K562 (cell line): ENCODE data around the gene KLF1. TPM values are rescaled to one million over a fixed set of nuclear protein-coding genes. Genes with fewer than 3 reads are reported as not detected.

Experiments
- EP300 ChIP-seq: IDR thresholded peaks from 2 replicates; pipeline ENCODE4 v1.6.1; 2012; ENCODE audit warnings: low read length, improper control_type of control experiment
- MYNN ChIP-seq, 2 experiments: sonication (generic); formaldehyde crosslinking in 1 of 2; IDR thresholded peaks; 2 replicates each; pipeline versions ENCODE4 v1.5.0 to v1.6.1; 2016 to 2020; ENCODE audit warnings: antibody characterized with exemption in 1 of 2, missing genetic modification reagents in 1 of 2
- RAD51 ChIP-seq: fragments of 450-650 bp; IDR thresholded peaks from 2 replicates; pipeline ENCODE4 v1.7.1; 2016; ENCODE audit warnings: low read depth, mild to moderate bottlenecking, borderline replicate concordance
- RB1 ChIP-seq: fragments of 450-650 bp; IDR thresholded peaks from 2 replicates; pipeline ENCODE4 v1.6.1; 2017; ENCODE audit warnings: low read depth, mild to moderate bottlenecking
- RNF2 ChIP-seq: sonication (generic); IDR thresholded peaks from 2 replicates; pipeline ENCODE4 v1.6.1; 2016
- TRIM24 ChIP-seq, 2 experiments: fragments of 450-650 bp; IDR thresholded peaks; 2 replicates each; pipeline ENCODE4 v1.6.1; 2016
- ZFP36 ChIP-seq: fragments of 150-350 bp; IDR thresholded peaks from 2 replicates; pipeline ENCODE4 v1.6.1; 2018; ENCODE audit warnings: low read length, low read depth; ENCODE audit not compliant: partially characterized antibody
- ZNF174 ChIP-seq: fragments of 250-450 bp; sonication (Bioruptor Pico); IDR thresholded peaks from 2 replicates; pipeline ENCODE4 v1.4.0; 2020; ENCODE audit warnings: mild to moderate bottlenecking
- ZNF263 ChIP-seq: sonication (generic); formaldehyde crosslinking; IDR thresholded peaks from 2 replicates; pipeline ENCODE4 v1.8.0; 2022; ENCODE audit warnings: mild to moderate bottlenecking, missing genetic modification reagents, borderline replicate concordance
- polyA plus RNA-seq, 8 experiments: library from polyadenylated mRNA; depleted of rRNA in 4 of 8; stranded (reverse) in 5 of 8; unstranded in 3 of 8; fragments of >200 nt; fragmentation: Nextera tagmentation in 2 of 8; fragmentation: Illumina TruSeq in 1 of 8; extraction: Ambion mirVana in 2 of 8; extraction: Trizol in 1 of 8; gene quantifications; 2 replicates each; pipeline versions ENCODE4 v1.2.1 to v1.2.3, GENCODE V29; 2011 to 2014; ENCODE audit warnings: inconsistent platforms in 1 of 8, missing spikeins in 1 of 8
- total RNA-seq, 7 experiments: library from RNA; depleted of rRNA in 6 of 7; stranded (reverse); fragments of >200 nt in 6 of 7; fragmentation: Illumina TruSeq in 2 of 7; extraction: Trizol in 2 of 7; gene quantifications; 2 replicates each; pipeline versions ENCODE4 v1.2.1 to v1.2.3, GENCODE V29; 2011 to 2021; ENCODE audit warnings: low replicate concordance in 1 of 7
- TF ChIP-seq, protein P1 (sequence below), 2 experiments: fragments of 450-650 bp; formaldehyde crosslinking in 1 of 2; IDR thresholded peaks; 2 replicates each; pipeline versions ENCODE4 v1.4.0 to v1.6.1; 2014 to 2020; ENCODE audit warnings: mild to moderate bottlenecking in 2 of 2, borderline replicate concordance in 1 of 2, low read depth in 1 of 2
- TF ChIP-seq, protein P2 (sequence below): fragments of 450-650 bp; IDR thresholded peaks from 2 replicates; pipeline ENCODE4 v1.6.1; 2016; ENCODE audit warnings: low read depth, mild to moderate bottlenecking, moderate library complexity
- TF ChIP-seq, protein P3 (sequence below): fragments of 450-650 bp; IDR thresholded peaks from 2 replicates; pipeline ENCODE4 v1.7.1; 2018; ENCODE audit warnings: mild to moderate bottlenecking, low read depth; ENCODE audit not compliant: partially characterized antibody
- TF ChIP-seq, protein P4 (sequence below): sonication (generic); formaldehyde crosslinking; IDR thresholded peaks from 2 replicates; pipeline ENCODE4 v1.8.0; 2022; ENCODE audit warnings: missing genetic modification reagents, mild to moderate bottlenecking, moderate library complexity, borderline replicate concordance

The KLF1 gene
- total and polyA plus RNA-seq, 9 of the 15 experiments (the other 6 are each of a cell fraction or from before 2014, with no cell fraction given), result 8.4 to 163 (median 47.3) TPM

DNA sequence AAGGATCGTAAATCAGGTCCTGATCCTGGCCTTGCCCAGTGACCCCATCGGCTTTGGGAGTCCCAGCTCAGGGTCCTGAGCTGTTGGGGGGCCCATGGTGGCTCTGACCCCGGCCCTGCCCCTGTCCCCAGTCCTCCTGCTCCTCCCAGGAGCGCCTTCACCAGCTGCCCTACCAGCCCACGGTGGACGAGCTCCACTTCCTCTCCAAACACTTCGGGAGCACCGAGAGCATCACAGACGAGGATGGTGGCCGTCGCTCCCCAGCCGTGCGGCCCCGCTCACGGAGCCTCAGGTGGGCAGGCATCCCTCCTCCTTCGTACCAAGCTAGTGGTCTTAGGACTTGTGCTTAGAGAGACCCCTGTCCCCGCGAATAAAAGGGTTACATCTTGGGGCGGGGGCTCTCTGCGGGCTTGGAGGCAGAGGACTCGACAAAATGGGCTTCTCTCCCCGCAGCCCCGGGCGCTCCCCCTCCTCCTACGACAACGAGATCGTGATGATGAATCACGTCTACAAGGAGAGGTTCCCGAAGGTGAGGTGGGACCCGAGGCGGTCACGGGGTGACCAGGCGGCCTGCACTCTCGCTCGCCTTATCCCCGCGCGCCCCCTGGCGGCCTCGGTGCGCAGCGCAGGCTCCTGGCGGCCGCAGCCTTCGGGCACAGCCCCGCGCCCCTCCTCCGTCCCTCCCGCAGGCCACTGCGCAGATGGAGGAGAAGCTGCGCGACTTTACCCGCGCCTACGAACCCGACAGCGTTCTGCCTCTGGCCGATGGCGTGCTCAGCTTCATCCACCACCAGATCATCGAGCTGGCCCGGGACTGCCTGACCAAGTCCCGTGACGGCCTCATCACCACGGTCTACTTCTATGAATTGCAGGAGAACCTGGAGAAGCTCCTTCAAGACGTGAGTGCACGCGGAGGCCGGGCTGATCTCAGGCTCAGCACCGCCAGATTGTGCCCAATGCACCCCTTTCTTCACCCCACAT lies 39.6 kb downstream of the KLF1 start (continued):
- TF ChIP-seq, protein P1, sequence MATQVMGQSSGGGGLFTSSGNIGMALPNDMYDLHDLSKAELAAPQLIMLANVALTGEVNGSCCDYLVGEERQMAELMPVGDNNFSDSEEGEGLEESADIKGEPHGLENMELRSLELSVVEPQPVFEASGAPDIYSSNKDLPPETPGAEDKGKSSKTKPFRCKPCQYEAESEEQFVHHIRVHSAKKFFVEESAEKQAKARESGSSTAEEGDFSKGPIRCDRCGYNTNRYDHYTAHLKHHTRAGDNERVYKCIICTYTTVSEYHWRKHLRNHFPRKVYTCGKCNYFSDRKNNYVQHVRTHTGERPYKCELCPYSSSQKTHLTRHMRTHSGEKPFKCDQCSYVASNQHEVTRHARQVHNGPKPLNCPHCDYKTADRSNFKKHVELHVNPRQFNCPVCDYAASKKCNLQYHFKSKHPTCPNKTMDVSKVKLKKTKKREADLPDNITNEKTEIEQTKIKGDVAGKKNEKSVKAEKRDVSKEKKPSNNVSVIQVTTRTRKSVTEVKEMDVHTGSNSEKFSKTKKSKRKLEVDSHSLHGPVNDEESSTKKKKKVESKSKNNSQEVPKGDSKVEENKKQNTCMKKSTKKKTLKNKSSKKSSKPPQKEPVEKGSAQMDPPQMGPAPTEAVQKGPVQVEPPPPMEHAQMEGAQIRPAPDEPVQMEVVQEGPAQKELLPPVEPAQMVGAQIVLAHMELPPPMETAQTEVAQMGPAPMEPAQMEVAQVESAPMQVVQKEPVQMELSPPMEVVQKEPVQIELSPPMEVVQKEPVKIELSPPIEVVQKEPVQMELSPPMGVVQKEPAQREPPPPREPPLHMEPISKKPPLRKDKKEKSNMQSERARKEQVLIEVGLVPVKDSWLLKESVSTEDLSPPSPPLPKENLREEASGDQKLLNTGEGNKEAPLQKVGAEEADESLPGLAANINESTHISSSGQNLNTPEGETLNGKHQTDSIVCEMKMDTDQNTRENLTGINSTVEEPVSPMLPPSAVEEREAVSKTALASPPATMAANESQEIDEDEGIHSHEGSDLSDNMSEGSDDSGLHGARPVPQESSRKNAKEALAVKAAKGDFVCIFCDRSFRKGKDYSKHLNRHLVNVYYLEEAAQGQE (IDR thresholded peaks at IDR 0.05; ENCODE audit: borderline replicate concordance), result peak; percentile 94
- TF ChIP-seq, protein P1 (CRISPR knock-in tag; IDR thresholded peaks at IDR 0.05; ENCODE audit: low read depth), result peak; percentile 72; the same call in 1 of the 2 replicates
- TF ChIP-seq ZFP36 (peak; percentile 34), EP300 (peak; percentile 32; the same call in 1 of the 2 replicates), MYNN (IDR thresholded peaks at IDR 0.05) (0 out of 2 replicates have a peak, but pooled peaks have one; percentile 31), MYNN (CRISPR knock-in tag; IDR thresholded peaks at IDR 0.05) (no peak), TRIM24 (IDR thresholded peaks at IDR 0.05) (peak in 1 of 2 experiments; percentile 20; a peak in 1 of 4 replicates), RNF2 (peak; percentile 28; the same call in 1 of the 2 replicates), ZNF263 (CRISPR knock-in tag) (peak; percentile 84; the same call in 1 of the 2 replicates), RAD51 (peak; percentile 36; the same call in 1 of the 2 replicates), RB1 (peak; percentile 97), ZNF174 (CRISPR knock-in tag) (no peak)
- TF ChIP-seq, protein P2, sequence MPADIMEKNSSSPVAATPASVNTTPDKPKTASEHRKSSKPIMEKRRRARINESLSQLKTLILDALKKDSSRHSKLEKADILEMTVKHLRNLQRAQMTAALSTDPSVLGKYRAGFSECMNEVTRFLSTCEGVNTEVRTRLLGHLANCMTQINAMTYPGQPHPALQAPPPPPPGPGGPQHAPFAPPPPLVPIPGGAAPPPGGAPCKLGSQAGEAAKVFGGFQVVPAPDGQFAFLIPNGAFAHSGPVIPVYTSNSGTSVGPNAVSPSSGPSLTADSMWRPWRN, result no peak
- TF ChIP-seq, protein P3, sequence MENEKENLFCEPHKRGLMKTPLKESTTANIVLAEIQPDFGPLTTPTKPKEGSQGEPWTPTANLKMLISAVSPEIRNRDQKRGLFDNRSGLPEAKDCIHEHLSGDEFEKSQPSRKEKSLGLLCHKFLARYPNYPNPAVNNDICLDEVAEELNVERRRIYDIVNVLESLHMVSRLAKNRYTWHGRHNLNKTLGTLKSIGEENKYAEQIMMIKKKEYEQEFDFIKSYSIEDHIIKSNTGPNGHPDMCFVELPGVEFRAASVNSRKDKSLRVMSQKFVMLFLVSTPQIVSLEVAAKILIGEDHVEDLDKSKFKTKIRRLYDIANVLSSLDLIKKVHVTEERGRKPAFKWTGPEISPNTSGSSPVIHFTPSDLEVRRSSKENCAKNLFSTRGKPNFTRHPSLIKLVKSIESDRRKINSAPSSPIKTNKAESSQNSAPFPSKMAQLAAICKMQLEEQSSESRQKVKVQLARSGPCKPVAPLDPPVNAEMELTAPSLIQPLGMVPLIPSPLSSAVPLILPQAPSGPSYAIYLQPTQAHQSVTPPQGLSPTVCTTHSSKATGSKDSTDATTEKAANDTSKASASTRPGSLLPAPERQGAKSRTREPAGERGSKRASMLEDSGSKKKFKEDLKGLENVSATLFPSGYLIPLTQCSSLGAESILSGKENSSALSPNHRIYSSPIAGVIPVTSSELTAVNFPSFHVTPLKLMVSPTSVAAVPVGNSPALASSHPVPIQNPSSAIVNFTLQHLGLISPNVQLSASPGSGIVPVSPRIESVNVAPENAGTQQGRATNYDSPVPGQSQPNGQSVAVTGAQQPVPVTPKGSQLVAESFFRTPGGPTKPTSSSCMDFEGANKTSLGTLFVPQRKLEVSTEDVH, result no peak
- TF ChIP-seq, protein P4, sequence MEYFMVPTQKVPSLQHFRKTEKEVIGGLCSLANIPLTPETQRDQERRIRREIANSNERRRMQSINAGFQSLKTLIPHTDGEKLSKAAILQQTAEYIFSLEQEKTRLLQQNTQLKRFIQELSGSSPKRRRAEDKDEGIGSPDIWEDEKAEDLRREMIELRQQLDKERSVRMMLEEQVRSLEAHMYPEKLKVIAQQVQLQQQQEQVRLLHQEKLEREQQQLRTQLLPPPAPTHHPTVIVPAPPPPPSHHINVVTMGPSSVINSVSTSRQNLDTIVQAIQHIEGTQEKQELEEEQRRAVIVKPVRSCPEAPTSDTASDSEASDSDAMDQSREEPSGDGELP (CRISPR knock-in tag), result peak; percentile 82; the same call in 1 of the 2 replicates
